Measurements from ENCODE around the gene DNAL1. TPM values are rescaled to one million over a fixed set of nuclear protein-coding genes. Genes with fewer than 3 reads are reported as not detected.

DNAL1 gene

GRCh38 chr14:73752297-73752992 lies 107.7 kb downstream of the DNAL1 start:
- Histone ChIP-seq H2BK12ac (ENCODE audit: low read length) (no peak overlapping the region), H3K23ac (ENCODE audit: low read depth, low read length, poor library complexity) (no peak overlapping the region), H3K9me3 (replicated peaks in 1 of 2; ENCODE audit: control insufficient read depth in 2 of 2, insufficient read depth in 1 of 2, low read depth in 1 of 2, low read length in 2 of 2) (no peaks in the 10 kb centered on the region), H3K18ac (ENCODE audit: low read length) (no peak overlapping the region), H2BK120ac (ENCODE audit: low read depth, low read length) (no peak overlapping the region), H3K4me1 (ENCODE audit: control insufficient read depth in 2 of 2, insufficient read depth in 1 of 2, low read depth in 1 of 2, low read length in 2 of 2) (peaks cover 2 to 20% of the 10 kb centered on the region in 2 donors), H3K27ac (replicated peaks; ENCODE audit: low read length) (no peak overlapping the region), H3K79me1 (ENCODE audit: low read depth, low read length) (no peaks in the 10 kb centered on the region), H4K91ac (ENCODE audit: low read depth, low read length, poor library complexity) (no peak overlapping the region), H3K27me3 (ENCODE audit: control insufficient read depth in 3 of 3, insufficient read depth in 3 of 3, low read depth in 1 of 3, low read length in 3 of 3) (no peaks in the 10 kb centered on the region), H3K4me2 (ENCODE audit: insufficient read depth, low read length, poor library complexity, severe bottlenecking) (no peak overlapping the region), H3K14ac (ENCODE audit: low read length) (no peak overlapping the region), H3K36me3 (replicated peaks in 1 of 2; ENCODE audit: control insufficient read depth in 2 of 2, insufficient read depth in 2 of 2, low read length in 2 of 2) (no peaks in the 10 kb centered on the region), H2AFZ (ENCODE audit: low read length) (no peak overlapping the region), H2AK5ac (ENCODE audit: low read depth, low read length) (no peak overlapping the region), H2BK15ac (ENCODE audit: low read length) (no peak overlapping the region), H2BK5ac (ENCODE audit: low read length) (no peak overlapping the region), H3K4ac (ENCODE audit: low read length) (no peak overlapping the region), H3K9ac (ENCODE audit: low read depth, low read length, poor library complexity) (no peak overlapping the region), H3K4me3 (ENCODE audit: low read length in 2 of 2) (no peak overlapping the region), H4K8ac (ENCODE audit: low read depth, low read length) (no peak overlapping the region)
- DNase-seq (ENCODE audit: low spot score), result no peak
- WGBS, 2 donors (ENCODE audit: extremely low coverage in 2 of 2, insufficient read length in 2 of 2, insufficient replicate concordance in 1 of 2), result no CpG with 5 or more reads among the region's 7 CpGs

Small RNA genes within 50 kb of the gene (small RNA-seq; reads per million reads assigned to genes)
- not detected for gene RNU6-240P (ENCODE audit: insufficient read depth)
